ENCODE data around the gene ESYT2.
"Not testable (repeated sequence)": the region's sequence is repeated elsewhere in the genome, so short reads cannot be mapped to it uniquely, and the experiment has no call there.

Gene ESYT2

GRCh38 chr7:158829342-158830210 is at the start of gene ESYT2:
TSS of gene ESYT2 (minus strand) at chr7:158829509. CDS start at chr7:158829418, 91 bp downstream.
- Histone ChIP-seq H3K27me3 (ENCODE audit: control insufficient read depth in 1 of 2, insufficient read depth in 2 of 2, low read length in 2 of 2) (no peaks in the 10 kb centered on the region), H3K9me3 (ENCODE audit: control insufficient read depth in 2 of 2, low read length in 2 of 2) (no peaks in the 10 kb centered on the region), H3K36me3 (ENCODE audit: control insufficient read depth in 2 of 2, insufficient read depth in 2 of 2, low read length in 2 of 2) (no peaks in the 10 kb centered on the region), H3K9ac (ENCODE audit: low read length in 2 of 2) (peak within 1 kb of the TSS; percentile 84 to 96), H3K4me3 (ENCODE audit: low read length in 2 of 2) (peak within 1 kb of the TSS; percentile 71 to 86), H3K4me1 (ENCODE audit: control insufficient read depth, insufficient read depth, low read length) (peaks cover 5% of the 10 kb centered on the region), H3K27ac (ENCODE audit: low read length) (peak within 1 kb of the TSS; percentile 97)

- not testable (repeated sequence) for H3K27ac ChIP-seq (ENCODE audit: low read length); H3K4me1 ChIP-seq (ENCODE audit: control insufficient read depth, insufficient read depth, low read length); H3K9me3 ChIP-seq (ENCODE audit: control insufficient read depth in 2 of 2, low read length in 2 of 2); H3K27me3 ChIP-seq (ENCODE audit: control insufficient read depth in 1 of 2, insufficient read depth in 2 of 2, low read length in 2 of 2); H3K9ac ChIP-seq (ENCODE audit: low read length in 2 of 2); H3K4me3 ChIP-seq (ENCODE audit: low read length in 2 of 2)
- peaks cover 33 to 39% of the 10 kb centered on the region in 2 donors for H3K36me3 ChIP-seq (ENCODE audit: control insufficient read depth in 2 of 2, insufficient read depth in 2 of 2, low read length in 2 of 2)
Observed at GRCh38 chr7:158878151-158879079, 49.1 kb upstream of the ESYT2 start.

GRCh38 chr7:158876984-158877383 is 47.7 kb upstream of the ESYT2 start:
- no peak overlapping the region for H3K9ac ChIP-seq (ENCODE audit: low read length in 2 of 2)
- H3K27ac ChIP-seq (ENCODE audit: low read length), result no peak overlapping the region
- no peaks in the 10 kb centered on the region for H3K9me3 ChIP-seq (ENCODE audit: control insufficient read depth in 2 of 2, low read length in 2 of 2)
- no peaks in the 10 kb centered on the region for H3K27me3 ChIP-seq (ENCODE audit: control insufficient read depth in 1 of 2, insufficient read depth in 2 of 2, low read length in 2 of 2)
- H3K36me3 ChIP-seq (ENCODE audit: control insufficient read depth in 2 of 2, insufficient read depth in 2 of 2, low read length in 2 of 2), result peaks cover 31 to 37% of the 10 kb centered on the region in 2 donors
- H3K4me1 ChIP-seq (ENCODE audit: control insufficient read depth, insufficient read depth, low read length), result no peaks in the 10 kb centered on the region
- no peak overlapping the region for H3K4me3 ChIP-seq (ENCODE audit: low read length in 2 of 2)

- no peaks in the 10 kb centered on the region for H3K27me3 ChIP-seq (ENCODE audit: control insufficient read depth in 1 of 2, insufficient read depth in 2 of 2, low read length in 2 of 2)
- H3K36me3 ChIP-seq (ENCODE audit: control insufficient read depth in 2 of 2, insufficient read depth in 2 of 2, low read length in 2 of 2), result peaks cover 13 to 15% of the 10 kb centered on the region in 2 donors
- H3K27ac ChIP-seq (ENCODE audit: low read length), result no peak overlapping the region
- no peaks in the 10 kb centered on the region for H3K9me3 ChIP-seq (ENCODE audit: control insufficient read depth in 2 of 2, low read length in 2 of 2)
- H3K9ac ChIP-seq (ENCODE audit: low read length in 2 of 2), result no peak overlapping the region
- H3K4me1 ChIP-seq (ENCODE audit: control insufficient read depth, insufficient read depth, low read length), result peaks cover 8% of the 10 kb centered on the region
- no peak overlapping the region for H3K4me3 ChIP-seq (ENCODE audit: low read length in 2 of 2)
Observed at GRCh38 chr7:158869876-158870275, 40.6 kb upstream of the ESYT2 start.

- no peaks in the 10 kb centered on the region for H3K27me3 ChIP-seq (ENCODE audit: control insufficient read depth in 1 of 2, insufficient read depth in 2 of 2, low read length in 2 of 2)
- H3K9me3 ChIP-seq (ENCODE audit: control insufficient read depth in 2 of 2, low read length in 2 of 2), result no peaks in the 10 kb centered on the region
- H3K27ac ChIP-seq (ENCODE audit: low read length), result no peak overlapping the region
- peaks cover 7 to 11% of the 10 kb centered on the region in 2 donors for H3K36me3 ChIP-seq (ENCODE audit: control insufficient read depth in 2 of 2, insufficient read depth in 2 of 2, low read length in 2 of 2)
- H3K9ac ChIP-seq (ENCODE audit: low read length in 2 of 2), result no peak overlapping the region
- no peak overlapping the region for H3K4me3 ChIP-seq (ENCODE audit: low read length in 2 of 2)
- H3K4me1 ChIP-seq (ENCODE audit: control insufficient read depth, insufficient read depth, low read length), result peaks cover 15% of the 10 kb centered on the region
Observed at GRCh38 chr7:158868764-158869410, 39.6 kb upstream of the ESYT2 start.

- H3K9me3 ChIP-seq (ENCODE audit: control insufficient read depth in 2 of 2, low read length in 2 of 2), result no peaks in the 10 kb centered on the region
- no peaks in the 10 kb centered on the region for H3K27me3 ChIP-seq (ENCODE audit: control insufficient read depth in 1 of 2, insufficient read depth in 2 of 2, low read length in 2 of 2)
- no peak overlapping the region for H3K9ac ChIP-seq (ENCODE audit: low read length in 2 of 2)
- H3K27ac ChIP-seq (ENCODE audit: low read length), result no peak overlapping the region
- H3K4me1 ChIP-seq (ENCODE audit: control insufficient read depth, insufficient read depth, low read length), result peaks cover 15% of the 10 kb centered on the region
- H3K36me3 ChIP-seq (ENCODE audit: control insufficient read depth in 2 of 2, insufficient read depth in 2 of 2, low read length in 2 of 2), result peaks cover 7 to 11% of the 10 kb centered on the region in 2 donors
- H3K4me3 ChIP-seq (ENCODE audit: low read length in 2 of 2), result no peak overlapping the region
Observed at GRCh38 chr7:158867214-158867984, 38.1 kb upstream of the ESYT2 start.

GRCh38 chr7:158865977-158866376 is 36.7 kb upstream of the ESYT2 start:
- H3K4me1 ChIP-seq (ENCODE audit: control insufficient read depth, insufficient read depth, low read length), result peaks cover 15% of the 10 kb centered on the region
- H3K4me3 ChIP-seq (ENCODE audit: low read length in 2 of 2), result no peak overlapping the region
- H3K9ac ChIP-seq (ENCODE audit: low read length in 2 of 2), result no peak overlapping the region
- H3K27me3 ChIP-seq (ENCODE audit: control insufficient read depth in 1 of 2, insufficient read depth in 2 of 2, low read length in 2 of 2), result no peaks in the 10 kb centered on the region
- H3K27ac ChIP-seq (ENCODE audit: low read length), result no peak overlapping the region
- H3K36me3 ChIP-seq (ENCODE audit: control insufficient read depth in 2 of 2, insufficient read depth in 2 of 2, low read length in 2 of 2), result peaks cover 0 to 6% of the 10 kb centered on the region in 2 donors
- no peaks in the 10 kb centered on the region for H3K9me3 ChIP-seq (ENCODE audit: control insufficient read depth in 2 of 2, low read length in 2 of 2)

- no peak overlapping the region for H3K9ac ChIP-seq (ENCODE audit: low read length in 2 of 2)
- H3K27ac ChIP-seq (ENCODE audit: low read length), result peak overlapping the region; percentile 84
- no peak overlapping the region for H3K4me3 ChIP-seq (ENCODE audit: low read length in 2 of 2)
- no peaks in the 10 kb centered on the region for H3K27me3 ChIP-seq (ENCODE audit: control insufficient read depth in 1 of 2, insufficient read depth in 2 of 2, low read length in 2 of 2)
- peaks cover 15% of the 10 kb centered on the region for H3K4me1 ChIP-seq (ENCODE audit: control insufficient read depth, insufficient read depth, low read length)
- no peaks in the 10 kb centered on the region for H3K9me3 ChIP-seq (ENCODE audit: control insufficient read depth in 2 of 2, low read length in 2 of 2)
- peaks cover 0 to 2% of the 10 kb centered on the region in 2 donors for H3K36me3 ChIP-seq (ENCODE audit: control insufficient read depth in 2 of 2, insufficient read depth in 2 of 2, low read length in 2 of 2)
Observed at GRCh38 chr7:158865462-158865922, 36.2 kb upstream of the ESYT2 start.

GRCh38 chr7:158864833-158865232 is 35.5 kb upstream of the ESYT2 start:
- Histone ChIP-seq H3K36me3 (ENCODE audit: control insufficient read depth in 2 of 2, insufficient read depth in 2 of 2, low read length in 2 of 2) (peaks cover 0 to 1% of the 10 kb centered on the region in 2 donors), H3K9ac (ENCODE audit: low read length in 2 of 2) (no peak overlapping the region)

GRCh38 chr7:158864507-158864820 is 35.2 kb upstream of the ESYT2 start:
- H3K36me3 ChIP-seq (ENCODE audit: control insufficient read depth in 2 of 2, insufficient read depth in 2 of 2, low read length in 2 of 2), result no peaks in the 10 kb centered on the region
- H3K27ac ChIP-seq (ENCODE audit: low read length), result peak overlapping the region; percentile 84
- peaks cover 15% of the 10 kb centered on the region for H3K4me1 ChIP-seq (ENCODE audit: control insufficient read depth, insufficient read depth, low read length)
- H3K9me3 ChIP-seq (ENCODE audit: control insufficient read depth in 2 of 2, low read length in 2 of 2), result no peaks in the 10 kb centered on the region
- peak overlapping the region; percentile 84 to 89 for H3K9ac ChIP-seq (ENCODE audit: low read length in 2 of 2)
- no peaks in the 10 kb centered on the region for H3K27me3 ChIP-seq (ENCODE audit: control insufficient read depth in 1 of 2, insufficient read depth in 2 of 2, low read length in 2 of 2)
- H3K4me3 ChIP-seq (ENCODE audit: low read length in 2 of 2), result peak overlapping the region; percentile 74 to 83

More at GRCh38 chr7:158864833-158865232, 35.5 kb upstream of the ESYT2 start:
- H3K27me3 ChIP-seq (ENCODE audit: control insufficient read depth in 1 of 2, insufficient read depth in 2 of 2, low read length in 2 of 2), result no peaks in the 10 kb centered on the region
- H3K27ac ChIP-seq (ENCODE audit: low read length), result peak overlapping the region; percentile 84
- peak overlapping the region in 1 of 2 donors; percentile 74 for H3K4me3 ChIP-seq (ENCODE audit: low read length in 2 of 2)
- peaks cover 15% of the 10 kb centered on the region for H3K4me1 ChIP-seq (ENCODE audit: control insufficient read depth, insufficient read depth, low read length)
- no peaks in the 10 kb centered on the region for H3K9me3 ChIP-seq (ENCODE audit: control insufficient read depth in 2 of 2, low read length in 2 of 2)
